Gastroesophageal sphincter (tissue), 3 donors: Measurements from ENCODE around the gene RBM47.

Experiments
- CTCF ChIP-seq, 4 experiments: fragments of 200-600 bp in 2 of 4; fragments of 450-650 bp in 2 of 4; sonication (generic) in 1 of 4; IDR thresholded peaks; one replicate each; pipeline ENCODE4 v1.5.1; 2017 to 2019; ENCODE audit warnings: antibody characterized with exemption in 4 of 4, mild to moderate bottlenecking in 2 of 4, moderate library complexity in 2 of 4
- POLR2A ChIP-seq, 2 donors: fragments of 450-650 bp; IDR thresholded peaks; one replicate each; pipeline ENCODE4 v1.6.1; 2017; ENCODE audit warnings: antibody characterized with exemption in 2 of 2, mild to moderate bottlenecking in 2 of 2, moderate library complexity in 1 of 2
- POLR2AphosphoS5 ChIP-seq: sonication (generic); formaldehyde crosslinking; IDR thresholded peaks from one replicate; pipeline ENCODE4 v1.6.1; 2017; ENCODE audit warnings: antibody characterized with exemption

- TF ChIP-seq CTCF (IDR thresholded peaks at IDR 0.05) (no peak), POLR2AphosphoS5 (no peak), POLR2A (IDR thresholded peaks at IDR 0.05) (no peak)
Measured at GRCh38 chr4:40603281-40603680, 26.4 kb downstream of the RBM47 start.
